NCI-H2107 (cell line): ENCODE results near the gene MAMSTR.
A peak's percentile ranks its signal among the peaks of the same experiment; 100 is the strongest.
"Not testable (repeated sequence)": the region's sequence is repeated elsewhere in the genome, so short reads cannot be mapped to it uniquely, and the experiment has no call there.

ENCODE experiments used
- DNase-seq: peaks from one replicate; lab custom pipeline; 2025; lab: John Stamatoyannopoulos, UW

The MAMSTR gene, protein sequence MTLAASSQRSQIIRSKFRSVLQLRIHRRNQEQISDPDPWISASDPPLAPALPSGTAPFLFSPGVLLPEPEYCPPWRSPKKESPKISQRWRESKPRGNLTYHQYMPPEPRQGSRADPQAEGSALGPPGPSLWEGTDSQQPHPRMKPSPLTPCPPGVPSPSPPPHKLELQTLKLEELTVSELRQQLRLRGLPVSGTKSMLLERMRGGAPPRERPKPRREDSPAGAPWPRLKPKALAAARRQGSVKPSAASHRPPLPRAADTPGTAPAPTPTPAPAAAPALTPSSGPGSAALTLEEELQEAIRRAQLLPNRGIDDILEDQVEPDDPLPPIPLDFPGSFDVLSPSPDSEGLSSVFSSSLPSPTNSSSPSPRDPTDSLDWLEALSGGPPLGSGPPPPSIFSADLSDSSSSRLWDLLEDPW

DNA sequence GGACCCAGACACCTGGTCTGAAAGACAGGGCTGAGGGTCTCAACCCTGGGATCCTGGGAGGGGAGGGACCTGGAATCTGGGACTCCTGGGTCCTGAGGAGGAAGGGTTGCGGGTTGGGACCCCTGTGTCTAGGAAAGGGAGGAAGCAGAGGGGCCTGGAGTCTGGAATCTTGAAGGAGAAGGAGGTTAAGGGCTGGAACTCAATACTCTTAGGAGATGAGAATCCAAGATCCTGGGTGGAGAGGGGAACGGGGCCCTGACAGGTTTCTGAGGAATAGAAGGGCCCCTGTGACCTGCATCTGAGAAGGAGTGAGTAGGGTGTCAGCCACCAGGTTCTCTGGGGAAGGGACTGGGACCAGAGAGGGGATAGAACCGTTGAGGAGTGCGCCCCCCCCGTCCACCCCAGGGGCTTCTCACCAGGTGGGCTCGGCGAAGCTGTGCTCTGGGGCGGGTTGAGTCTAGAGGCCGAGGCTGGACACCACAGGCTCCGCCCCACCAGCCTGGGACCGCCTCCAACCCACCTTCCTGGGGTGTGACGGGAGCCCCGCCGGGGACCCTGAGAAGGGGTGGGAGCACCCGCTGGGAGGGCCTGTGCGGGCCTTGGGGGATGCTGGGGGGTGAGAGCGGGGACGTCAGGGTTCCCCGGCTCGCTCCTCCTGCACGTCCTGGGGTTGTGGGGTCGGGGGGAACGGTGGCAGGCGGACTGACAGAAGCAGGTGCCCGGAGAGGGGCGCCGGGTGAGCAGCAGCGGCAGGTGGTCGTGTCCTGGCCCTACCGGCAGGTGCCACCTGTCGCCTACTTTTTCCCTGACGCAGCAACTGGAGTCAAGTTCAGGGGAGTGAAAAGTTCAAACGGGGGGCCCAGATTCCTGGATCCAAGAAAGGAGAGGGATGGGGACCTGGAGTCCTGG, at the start of gene MAMSTR:
Gene MAMSTR, minus strand, starts transcription at position 463 of the 909 bp plus-strand sequence. CDS start 694 bp downstream, outside the sequence.
- no peak for DNase-seq

DNA sequence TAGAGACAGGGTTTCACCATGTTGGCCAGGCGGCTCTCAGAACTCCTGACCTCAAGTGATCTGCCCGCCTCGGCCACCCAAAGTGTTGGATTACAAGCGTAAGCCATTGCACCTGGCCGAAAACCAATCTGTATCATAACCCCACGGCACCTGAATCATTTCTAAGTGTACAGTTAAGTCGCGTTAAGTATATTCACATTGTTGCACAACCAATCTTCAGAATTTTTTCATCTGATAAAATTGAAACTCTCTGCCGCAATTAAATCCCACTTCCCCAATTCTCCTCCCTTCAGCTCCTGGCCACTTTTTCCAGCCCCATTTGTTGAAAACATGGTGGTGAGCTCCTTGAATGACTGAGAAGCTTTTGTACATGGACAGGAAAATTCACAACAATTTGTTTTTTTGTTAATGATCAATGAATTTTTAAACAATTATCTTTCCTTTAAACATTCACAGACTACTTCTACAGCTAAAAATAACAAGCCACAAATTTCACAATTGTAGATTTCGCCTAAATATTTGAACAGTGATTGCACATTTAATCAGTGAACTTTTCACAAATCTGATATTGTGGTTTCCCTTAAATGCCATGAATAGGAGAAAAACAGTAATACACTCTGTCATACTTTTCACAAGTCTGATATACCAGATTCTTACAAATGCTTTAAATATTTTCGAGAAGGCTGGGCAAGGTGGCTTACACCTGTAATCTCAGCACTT, 49.6 kb upstream of the MAMSTR start:
- no peak for DNase-seq

DNA sequence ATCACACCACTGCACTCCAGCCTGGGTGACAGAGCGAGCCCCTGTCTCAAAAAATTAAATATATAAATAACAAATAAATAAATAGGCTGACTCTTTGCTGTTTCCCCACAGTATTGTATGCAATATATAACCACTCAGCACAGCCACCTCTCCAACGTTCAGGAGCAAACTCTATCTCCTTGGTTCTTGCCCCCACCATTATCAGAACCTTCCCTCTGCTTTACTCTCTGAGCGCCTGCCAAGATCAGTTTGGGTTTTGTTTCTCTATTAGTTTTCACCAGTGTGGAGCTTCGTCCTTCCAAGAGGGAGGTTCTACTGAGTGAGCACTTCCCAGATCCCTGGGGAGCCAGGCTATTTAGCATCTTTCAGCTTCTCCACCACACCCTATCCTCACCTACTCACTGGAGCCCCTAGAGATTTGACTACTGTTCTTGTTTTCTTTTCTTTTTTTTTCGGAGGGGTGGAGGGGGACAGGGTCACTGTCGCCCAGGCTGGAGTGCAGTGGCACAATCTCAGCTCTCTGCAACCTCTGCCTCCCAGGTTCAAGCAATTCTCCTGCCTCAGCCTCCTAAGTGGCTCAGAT, 48.7 kb upstream of the MAMSTR start:
- not testable (repeated sequence) for DNase-seq

DNA sequence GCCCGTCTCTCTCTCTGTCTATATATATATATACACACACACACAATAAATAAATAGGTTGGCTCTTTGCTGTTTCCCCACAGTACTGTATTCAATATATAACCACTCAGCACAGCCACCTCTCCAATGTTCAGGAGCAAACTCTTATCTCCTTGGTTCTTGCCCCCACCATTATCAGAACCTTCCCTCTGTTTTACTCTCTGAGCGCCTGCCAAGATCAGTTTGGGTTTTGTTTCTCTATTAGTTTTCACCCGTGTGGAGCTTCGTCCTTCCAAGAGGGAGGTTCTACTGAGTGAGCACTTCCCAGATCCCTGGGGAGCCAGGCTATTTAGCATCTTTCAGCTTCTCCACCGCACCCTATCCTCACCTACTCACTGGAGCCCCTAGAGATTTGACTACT, 46.3 kb upstream of the MAMSTR start:
- DNase-seq = not testable (repeated sequence)

DNA sequence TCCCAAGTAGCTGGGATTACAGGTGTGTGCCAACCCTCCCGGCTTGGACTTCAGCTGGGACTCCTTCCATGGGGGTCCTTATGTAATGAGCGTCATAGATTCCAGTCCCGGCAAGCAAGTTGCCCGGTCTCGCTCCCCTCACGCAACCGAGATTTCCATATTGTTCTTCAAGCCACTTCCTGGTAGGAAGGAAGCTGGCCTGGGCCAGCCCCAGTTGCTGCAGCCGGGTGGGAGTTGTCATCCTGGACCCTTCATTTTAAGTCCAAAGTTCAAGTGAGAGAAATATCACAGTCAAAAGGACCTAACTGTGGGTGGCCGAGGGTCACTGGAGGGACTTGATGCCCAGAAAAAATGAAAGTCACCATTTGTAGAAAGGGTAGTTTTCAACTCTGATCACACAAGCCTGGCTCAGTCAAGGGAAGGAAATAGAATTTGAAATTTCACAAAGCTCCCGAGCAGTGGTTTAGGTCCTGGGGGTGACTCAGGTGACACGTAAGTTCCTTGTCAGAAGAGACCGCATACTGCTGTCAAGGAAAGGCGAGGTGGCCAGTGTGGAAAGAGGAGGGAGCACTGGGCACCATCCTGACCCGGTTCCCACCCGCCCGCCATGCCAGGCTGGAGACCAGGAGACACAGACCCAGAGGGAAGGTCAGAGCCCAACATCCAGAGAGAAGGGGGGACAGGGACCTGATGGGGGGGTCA, 41.1 kb upstream of the MAMSTR start:
- no peak for DNase-seq

DNA sequence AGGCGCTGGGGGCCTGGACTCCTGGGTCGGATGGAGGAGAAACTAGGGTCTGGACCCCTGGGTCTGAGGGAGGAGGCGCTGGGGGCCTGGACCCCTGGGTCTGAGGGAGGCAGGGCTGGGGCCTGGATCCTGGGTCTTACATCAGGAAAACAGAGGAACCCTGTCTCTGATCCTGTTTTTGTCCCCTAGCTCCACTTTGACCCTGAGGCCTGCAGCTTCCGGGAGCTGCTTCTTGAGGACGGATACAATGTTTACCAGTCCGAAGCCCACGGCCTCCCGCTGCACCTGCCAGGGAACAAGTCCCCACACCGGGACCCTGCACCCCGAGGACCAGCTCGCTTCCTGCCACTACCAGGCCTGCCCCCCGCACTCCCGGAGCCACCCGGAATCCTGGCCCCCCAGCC, 38.2 kb upstream of the MAMSTR start:
- DNase-seq = no peak

DNA sequence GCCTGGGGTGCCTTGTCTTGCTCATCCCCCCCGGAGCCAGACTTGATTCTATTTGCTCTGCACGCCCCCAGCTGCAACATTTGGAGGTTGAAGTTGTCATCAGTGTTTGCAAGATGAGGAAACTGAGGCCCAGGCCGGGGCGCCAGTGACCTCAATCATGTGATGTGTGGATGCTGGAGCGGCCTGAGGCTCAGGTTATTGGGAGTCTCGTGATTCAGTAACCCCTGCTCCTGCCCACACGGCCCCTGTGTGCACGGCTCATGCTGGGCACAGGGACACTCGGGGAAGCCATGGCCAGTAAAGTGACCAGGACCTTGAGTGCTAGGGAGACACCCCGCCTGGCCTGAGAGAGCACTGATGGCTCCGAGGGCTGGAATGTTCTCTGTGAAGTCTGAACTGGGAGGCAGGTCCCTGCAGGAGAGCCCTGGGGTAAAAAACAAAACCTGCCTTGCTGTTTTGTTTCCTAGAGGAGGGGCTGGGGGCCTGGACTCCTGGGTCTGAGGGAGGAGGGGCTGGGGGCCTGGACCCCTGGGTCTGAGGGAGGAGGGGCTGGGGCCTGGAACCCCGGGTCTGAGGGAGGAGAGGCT, 37.7 kb upstream of the MAMSTR start:
- DNase-seq = no peak

DNA sequence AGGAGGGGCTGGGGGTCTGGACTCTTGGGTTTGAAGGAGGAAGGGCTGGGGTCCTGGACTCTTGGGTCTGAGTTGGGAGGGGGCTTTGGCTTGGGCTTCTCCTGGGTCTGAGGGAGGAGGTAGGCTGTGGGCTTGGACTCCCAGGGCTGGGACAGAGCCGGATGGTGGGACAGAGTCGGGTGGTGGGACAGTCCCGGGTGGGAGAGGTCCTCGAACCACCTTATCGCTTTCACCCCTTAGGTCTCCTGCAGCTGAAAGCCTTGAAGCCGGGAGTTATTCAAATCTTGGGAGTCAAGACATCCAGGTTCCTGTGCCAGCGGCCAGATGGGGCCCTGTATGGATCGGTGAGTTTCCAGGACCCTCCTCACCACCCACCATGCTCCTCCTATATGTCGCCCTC, 37.2 kb upstream of the MAMSTR start:
- no peak for DNase-seq

DNA sequence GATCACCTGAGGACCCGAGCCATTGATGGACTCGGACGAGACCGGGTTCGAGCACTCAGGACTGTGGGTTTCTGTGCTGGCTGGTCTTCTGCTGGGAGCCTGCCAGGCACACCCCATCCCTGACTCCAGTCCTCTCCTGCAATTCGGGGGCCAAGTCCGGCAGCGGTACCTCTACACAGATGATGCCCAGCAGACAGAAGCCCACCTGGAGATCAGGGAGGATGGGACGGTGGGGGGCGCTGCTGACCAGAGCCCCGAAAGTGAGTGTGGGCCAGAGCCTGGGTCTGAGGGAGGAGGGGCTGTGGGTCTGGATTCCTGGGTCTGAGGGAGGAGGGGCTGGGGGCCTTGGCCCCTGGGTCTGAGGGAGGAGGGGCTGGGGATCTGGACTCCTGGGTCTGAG, 36.7 kb upstream of the MAMSTR start:
- no peak for DNase-seq

DNA sequence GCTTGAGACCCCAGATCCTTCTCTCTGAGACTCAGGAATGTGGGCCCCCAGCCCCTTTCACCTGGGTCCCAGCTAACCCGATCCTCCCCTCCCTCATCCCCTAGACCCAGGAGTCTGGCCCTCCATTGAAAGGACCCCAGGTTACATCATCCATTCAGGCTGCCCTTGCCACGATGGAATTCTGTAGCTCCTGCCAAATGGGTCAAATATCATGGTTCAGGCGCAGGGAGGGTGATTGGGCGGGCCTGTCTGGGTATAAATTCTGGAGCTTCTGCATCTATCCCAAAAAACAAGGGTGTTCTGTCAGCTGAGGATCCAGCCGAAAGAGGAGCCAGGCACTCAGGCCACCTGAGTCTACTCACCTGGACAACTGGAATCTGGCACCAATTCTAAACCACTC, 36.3 kb upstream of the MAMSTR start:
- no peak for DNase-seq

DNA sequence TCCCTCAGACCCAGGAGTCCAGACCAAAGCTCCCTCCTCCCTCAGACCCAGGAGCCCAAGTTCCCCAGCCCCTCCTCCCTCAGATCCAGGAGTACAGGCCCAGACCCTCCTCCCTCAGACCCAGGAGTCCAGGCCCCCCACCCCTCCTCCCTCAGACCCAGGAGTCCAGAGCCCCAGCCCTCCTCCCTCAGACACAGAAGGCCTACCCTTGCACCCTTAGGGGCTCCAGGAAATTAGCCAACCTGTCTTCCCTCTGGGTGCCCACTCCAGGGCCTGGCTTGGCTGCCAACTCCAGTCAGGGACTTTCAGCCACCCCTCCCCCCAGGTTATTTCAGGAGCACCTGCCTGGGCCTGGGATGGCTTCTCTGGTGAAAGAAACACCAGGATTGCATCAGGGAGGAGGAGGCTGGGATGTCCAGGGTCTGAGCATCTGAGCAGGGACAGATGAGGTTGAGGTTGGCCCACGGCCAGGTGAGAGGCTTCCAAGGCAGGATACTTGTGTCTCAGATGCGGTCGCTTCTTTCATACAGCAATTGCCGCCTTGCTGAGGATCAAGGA, 35.6 kb upstream of the MAMSTR start, which contains the start of gene FGF21:
Gene FGF21, plus strand, starts transcription at position 441 of the 558 bp plus-strand sequence. CDS start 713 bp downstream, outside the sequence.
- peak; percentile 24 for DNase-seq

DNA sequence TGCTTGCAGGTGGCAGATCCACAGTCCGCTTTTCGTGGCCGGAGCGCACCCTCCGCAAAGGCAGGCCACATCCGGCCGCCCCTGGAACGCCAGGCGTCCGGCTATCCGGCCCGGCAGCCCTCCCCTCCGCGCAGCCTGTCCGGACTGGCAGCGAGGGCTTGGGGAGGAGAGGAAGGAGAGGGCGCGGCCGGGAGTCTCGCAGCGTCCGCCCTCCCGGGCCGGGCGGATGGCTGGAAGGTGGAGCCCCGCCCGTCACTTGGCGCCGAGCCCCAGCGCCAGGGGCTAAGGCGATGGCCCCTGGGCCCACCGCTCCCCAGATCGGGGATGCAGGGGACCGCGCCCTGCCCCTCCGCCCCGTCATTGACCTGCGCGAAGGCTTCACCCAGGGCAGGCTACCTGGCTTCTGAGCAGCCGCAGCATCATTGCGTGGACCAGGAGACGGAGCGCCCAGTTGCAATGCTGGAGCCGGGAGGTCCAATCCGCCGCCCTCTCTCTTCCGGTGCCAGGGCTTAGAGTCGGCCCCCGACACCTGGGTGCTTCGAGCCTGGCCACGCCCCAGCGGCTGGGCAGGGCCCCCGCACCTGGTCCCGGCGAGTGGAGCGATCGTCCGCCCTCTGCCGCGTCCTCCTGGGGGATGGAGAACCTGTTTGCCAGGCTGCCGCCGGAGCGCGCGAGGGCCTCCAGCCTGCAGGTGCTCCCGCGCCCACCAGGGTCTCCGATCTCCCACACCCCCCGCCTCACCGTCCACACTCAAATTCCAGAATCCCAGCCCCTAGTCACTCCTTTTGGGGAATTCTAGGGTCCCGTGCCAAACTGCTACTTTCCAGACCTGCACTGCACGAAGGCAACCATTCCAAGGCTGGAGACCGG, 33.2 kb upstream of the MAMSTR start, which contains the start of gene FUT1:
Gene FUT1, minus strand, starts transcription at position 146 of the 870 bp plus-strand sequence. CDS start 1,360 bp downstream, outside the sequence.
- peak; percentile 93 for DNase-seq

DNA sequence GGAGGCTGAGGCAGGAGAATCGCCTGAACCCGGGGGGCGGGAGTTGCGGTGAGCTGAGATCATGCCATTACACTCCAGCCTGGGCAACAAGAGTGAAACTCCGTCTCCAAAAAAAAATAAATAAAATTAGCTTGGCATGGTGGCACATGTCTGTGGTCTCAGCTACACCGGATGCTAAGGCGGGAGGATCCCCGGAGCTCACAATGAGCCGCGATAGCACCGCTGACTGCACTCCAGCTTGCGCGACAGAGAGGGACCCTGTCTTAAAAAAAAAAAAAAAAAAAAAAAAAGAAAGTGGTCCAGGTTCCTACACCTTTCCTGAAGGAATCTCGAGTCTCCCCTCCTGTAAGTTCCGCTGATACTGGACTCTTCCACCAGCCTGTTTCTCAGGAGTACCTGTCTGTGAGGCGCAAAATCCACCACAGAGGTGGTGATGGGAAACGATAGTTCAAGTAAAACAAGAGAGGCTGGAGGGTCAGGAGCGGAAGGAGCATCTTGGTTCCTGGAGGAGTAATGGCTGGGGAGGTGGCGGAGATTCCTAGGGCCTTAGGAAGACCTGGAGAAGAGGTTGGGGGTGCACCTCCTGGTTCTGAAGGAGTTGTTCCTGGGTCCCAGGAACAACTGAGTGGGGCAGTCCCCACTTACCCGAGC, 32.4 kb upstream of the MAMSTR start:
- DNase-seq = no peak

DNA sequence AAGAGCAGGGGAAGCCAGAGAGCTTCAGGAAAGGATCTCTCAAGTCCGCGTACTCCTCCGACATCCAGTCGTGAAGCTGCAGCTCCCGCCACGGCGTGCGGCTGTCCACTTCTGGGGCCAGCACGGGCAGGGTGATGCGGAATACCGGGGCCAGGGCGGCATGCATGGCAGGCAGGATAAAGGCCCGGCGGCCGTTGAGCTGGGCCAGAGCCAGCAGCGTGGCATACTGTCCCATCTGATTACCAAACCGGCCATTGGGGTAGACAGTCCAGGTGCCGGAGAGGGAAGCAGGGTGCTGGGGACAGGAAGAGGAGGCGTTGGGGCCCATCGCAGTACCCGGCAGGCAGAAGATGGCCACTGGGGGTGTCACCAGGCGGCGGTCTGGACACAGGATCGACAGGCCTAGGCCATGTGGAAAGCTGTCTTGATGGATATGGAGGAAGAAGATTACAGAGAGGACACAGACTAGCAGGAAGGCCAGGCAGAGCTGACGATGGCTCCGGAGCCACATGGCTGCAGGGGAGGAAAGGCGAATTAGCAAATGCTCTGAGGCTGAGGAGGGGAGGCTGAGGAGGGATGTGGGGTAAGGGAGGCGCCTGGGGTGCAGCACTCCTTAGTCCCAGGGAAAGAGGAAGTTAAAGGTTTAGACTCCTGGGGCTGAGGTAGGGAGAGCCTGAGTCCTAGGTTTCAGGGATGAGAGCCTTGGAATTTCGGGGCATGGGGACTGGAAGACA, 31.4 kb upstream of the MAMSTR start:
- DNase-seq = no peak

DNA sequence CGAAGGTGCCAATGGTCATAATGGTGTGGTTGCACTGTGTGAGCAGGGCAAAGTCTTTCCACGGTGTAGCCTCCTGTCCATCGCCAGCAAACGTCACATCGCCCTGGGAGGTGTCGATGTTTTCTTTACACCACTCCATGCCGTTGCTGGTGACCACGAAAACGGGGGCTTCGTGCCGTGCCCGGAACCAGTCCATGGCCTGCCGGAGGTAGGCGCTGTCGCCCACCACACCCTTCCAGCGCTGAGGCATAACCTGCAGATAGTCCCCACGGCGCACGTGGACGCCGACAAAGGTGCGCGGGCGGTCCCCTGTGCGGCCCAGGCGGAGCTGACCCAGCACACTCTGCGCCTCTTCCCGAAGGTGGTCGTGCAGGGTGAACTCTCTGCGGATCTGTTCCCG, 30.8 kb upstream of the MAMSTR start:
- DNase-seq = no peak

DNA sequence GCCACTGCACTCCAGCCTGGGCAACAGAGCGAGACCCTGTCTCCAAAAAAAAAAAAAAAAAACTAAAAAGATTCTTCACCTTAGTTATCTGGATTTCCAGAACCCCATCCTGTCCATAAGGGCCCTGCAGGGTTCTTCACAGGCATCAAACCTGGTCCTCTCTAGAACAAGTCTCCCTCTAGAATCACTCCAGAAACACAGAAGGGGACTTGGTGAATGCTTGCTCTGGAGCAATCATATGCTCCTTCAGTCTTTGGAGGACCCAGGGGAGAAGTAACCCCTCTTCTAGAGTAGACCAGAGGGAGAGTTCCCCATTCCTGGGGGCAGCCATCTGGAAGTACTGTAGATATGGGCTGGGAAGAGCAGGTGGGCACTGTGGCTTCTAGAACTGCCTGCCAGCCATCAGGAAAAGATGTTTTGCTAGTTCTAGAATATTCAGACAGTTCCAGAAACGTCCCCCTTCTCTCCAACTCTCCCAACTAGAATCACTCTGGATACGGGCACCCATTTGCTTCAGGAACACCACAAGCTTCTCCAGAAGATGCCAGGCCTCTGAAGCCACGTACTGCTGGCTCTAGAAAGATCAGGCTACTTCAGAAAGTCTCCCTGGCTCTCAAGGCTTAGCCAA, 30.2 kb upstream of the MAMSTR start:
- no peak for DNase-seq

DNA sequence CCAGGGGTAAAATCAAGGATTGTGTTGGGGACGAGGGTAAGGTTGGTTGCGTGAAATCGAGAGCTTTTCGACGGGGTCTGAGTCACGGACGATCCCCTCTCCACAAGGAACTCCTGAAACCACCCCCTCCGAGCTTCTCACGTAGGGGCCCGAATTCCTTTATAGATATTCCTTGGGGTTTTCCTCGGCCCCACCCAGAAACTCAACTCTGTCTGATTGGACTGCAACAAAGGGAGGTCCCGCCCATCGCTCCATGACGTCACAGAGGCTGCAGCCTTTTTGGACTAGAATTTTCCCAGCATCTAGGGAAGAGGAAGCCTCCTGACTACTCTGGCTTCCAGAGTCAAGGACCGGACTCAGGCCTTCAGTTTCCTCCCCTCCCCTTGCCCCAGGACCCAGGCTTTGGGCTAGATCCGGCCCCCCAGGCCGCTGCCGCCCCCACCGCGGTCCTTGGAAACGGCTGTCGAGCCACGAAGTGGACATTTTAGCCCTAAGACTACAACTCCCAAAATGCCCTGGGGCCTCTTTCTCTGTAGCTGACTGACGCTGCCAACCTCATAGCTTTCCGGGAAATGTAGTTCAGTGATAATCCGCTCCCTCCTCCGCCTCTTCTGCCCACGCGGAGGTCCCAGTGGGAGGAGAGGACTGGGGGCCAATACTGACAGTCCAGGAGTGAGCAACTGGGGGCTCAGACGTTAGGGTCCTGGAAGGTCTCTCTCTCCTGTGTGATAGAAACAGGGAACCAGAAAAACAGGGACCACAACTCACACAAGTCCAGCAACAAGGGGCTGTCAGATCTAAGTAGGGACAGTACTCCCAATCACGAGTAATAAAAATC, 27.4 kb upstream of the MAMSTR start, which contains the start of gene IZUMO1:
Gene IZUMO1, minus strand, starts transcription at position 172 of the 838 bp plus-strand sequence. CDS start 1,050 bp downstream, outside the sequence.
- DNase-seq = no peak
